Osteoblast (primary cell): ENCODE results near the gene RPRD2. TPM values are rescaled to one million over a fixed set of nuclear protein-coding genes. Genes with fewer than 3 reads are reported as not detected.

Source experiments
- DNase-seq: peaks from one replicate; pipeline ENCODE4 v3.0.0; 2011; ENCODE audit warnings: low spot score, mixed read lengths; ENCODE audit not compliant: insufficient read length; ENCODE audit errors: missing footprints
- H2AFZ ChIP-seq: 2 replicates; pipeline ENCODE4 v1.6.0; 2011; ENCODE audit warnings: mild to moderate bottlenecking, low read length
- H3K27ac ChIP-seq: 2 replicates; pipeline ENCODE4 v1.5.1; 2011; ENCODE audit warnings: mild to moderate bottlenecking, low read depth, low read length, moderate library complexity
- H3K27me3 ChIP-seq: 2 replicates; pipeline ENCODE4 v1.6.0; 2012; ENCODE audit warnings: mild to moderate bottlenecking, control low read depth, inconsistent platforms, low read length, moderate library complexity; ENCODE audit not compliant: insufficient read depth
- H3K36me3 ChIP-seq: 2 replicates; pipeline ENCODE4 v1.5.1; 2011; ENCODE audit warnings: mild to moderate bottlenecking, low read length, control low read depth, moderate library complexity; ENCODE audit not compliant: insufficient read depth
- H3K4me1 ChIP-seq: 2 replicates; pipeline ENCODE4 v1.5.1; 2011; ENCODE audit warnings: mild to moderate bottlenecking, low read length, control low read depth, moderate library complexity; ENCODE audit not compliant: insufficient read depth
- H3K4me2 ChIP-seq: 2 replicates; pipeline ENCODE4 v1.6.0; 2011; ENCODE audit warnings: mild to moderate bottlenecking, low read length; ENCODE audit not compliant: insufficient read depth
- H3K4me3 ChIP-seq: fragments of 200-600 bp; sonication (generic); 3 replicates; pipeline ENCODE4 v1.5.1; 2012; ENCODE audit warnings: mild to moderate bottlenecking, low read length, inconsistent platforms; ENCODE audit not compliant: insufficient read depth
- H3K79me2 ChIP-seq: 2 replicates; pipeline ENCODE4 v1.6.0; 2012; ENCODE audit warnings: mild to moderate bottlenecking, low read length, control low read depth, inconsistent platforms; ENCODE audit not compliant: insufficient read depth
- H3K9me3 ChIP-seq: 2 replicates; pipeline ENCODE4 v1.5.1; 2011; ENCODE audit warnings: low read depth, low read length, control low read depth
- H4K20me1 ChIP-seq: 2 replicates; pipeline ENCODE4 v1.6.0; 2012; ENCODE audit warnings: mild to moderate bottlenecking, low read length, control low read depth; ENCODE audit not compliant: insufficient read depth
- CTCF ChIP-seq: IDR thresholded peaks from 2 replicates; pipeline ENCODE4 v1.5.1; 2011; ENCODE audit warnings: mild to moderate bottlenecking, low read depth, low read length, moderate library complexity; ENCODE audit errors: extremely low read depth
- total RNA-seq: library from RNA; depleted of rRNA; stranded (reverse); fragments of >200 nt; gene quantifications from 2 replicates; pipeline ENCODE4 v1.2.3, GENCODE V29; 2012

The RPRD2 gene
- total RNA-seq, 1 donor, result 12.3 TPM

DNA sequence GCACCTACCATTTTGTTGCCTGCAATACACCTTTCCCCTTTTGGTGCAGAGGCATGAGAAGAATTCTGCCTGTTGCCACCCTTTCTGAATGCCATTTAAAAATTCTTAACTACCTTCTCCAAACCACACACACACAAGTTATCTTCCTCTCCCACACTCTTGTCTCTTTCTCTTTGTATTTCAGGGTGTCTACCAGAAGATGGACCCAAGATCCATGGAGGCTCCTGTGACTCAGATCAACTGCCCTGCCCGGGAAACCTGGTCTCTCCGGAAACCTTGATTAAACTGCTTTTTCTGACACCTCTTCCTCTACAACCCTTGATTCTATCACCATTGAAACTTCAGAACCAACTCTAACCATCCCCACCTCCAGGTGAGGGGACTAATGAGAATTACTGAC, 120.9 kb downstream of the RPRD2 start:
- Histone ChIP-seq H3K9me3 (no peaks in the 10 kb centered on the region), H3K27ac (no peak overlapping the region), H4K20me1 (no peaks in the 10 kb centered on the region), H3K4me3 (no peak overlapping the region), H2AFZ (peak overlapping the region; percentile 71), H3K79me2 (peaks cover 10% of the 10 kb centered on the region), H3K4me1 (peaks cover 17% of the 10 kb centered on the region), H3K27me3 (no peaks in the 10 kb centered on the region), H3K4me2 (peak overlapping the region; percentile 1), H3K36me3 (peaks cover 9% of the 10 kb centered on the region)
- DNase-seq, result peak; percentile 82
- peak; percentile 60 for TF ChIP-seq CTCF

DNA sequence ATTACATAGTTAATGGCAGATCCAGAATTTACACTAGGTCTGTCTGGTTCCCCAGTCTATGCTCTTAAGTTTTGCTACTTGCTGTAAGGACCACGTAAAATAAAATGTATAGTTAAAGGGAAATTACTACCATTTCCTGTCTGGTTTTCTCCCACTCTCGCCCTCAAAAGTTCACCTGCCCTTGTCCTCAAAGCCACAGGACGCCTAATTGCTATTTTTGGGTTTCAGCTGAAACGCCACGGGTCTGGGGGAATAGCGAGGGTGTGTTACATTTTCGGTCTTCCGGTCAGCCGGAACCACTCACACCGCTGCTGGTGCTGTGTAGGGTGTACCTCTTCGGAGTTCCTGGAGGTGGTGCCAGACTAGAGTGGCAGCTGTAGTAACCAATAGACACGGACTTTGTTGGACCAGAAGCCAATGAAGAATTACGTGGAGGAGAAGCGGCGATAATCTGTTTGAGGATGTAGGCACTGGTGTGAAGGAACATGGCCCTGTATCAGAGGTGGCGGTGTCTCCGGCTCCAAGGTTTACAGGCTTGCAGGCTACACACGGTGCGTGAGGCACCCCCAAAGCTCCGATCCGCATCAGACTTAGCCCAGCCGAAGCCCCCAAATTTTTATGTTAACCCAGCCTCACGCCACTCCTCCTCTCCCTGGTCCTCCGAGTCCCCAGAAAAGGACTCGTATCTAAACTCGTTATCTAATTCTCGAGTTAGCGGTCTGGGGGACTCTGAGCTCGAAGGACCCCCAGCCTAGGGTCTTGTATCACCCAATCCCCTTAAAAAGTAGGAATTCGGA, 123.2 kb downstream of the RPRD2 start, which contains the start of gene TARS2:
Gene TARS2 (plus strand): TSS at position 454 of the 797 bp plus-strand sequence. CDS start 32 bp downstream, at position 486.
- peak within 1 kb of the TSS; percentile 99 for H3K4me2 ChIP-seq
- no peaks in the 10 kb centered on the region for H3K9me3 ChIP-seq
- TF ChIP-seq CTCF, result no peak
- peaks cover 27% of the 10 kb centered on the region for H3K36me3 ChIP-seq
- peak; percentile 94 for DNase-seq
- H3K79me2 ChIP-seq, result peaks cover 10% of the 10 kb centered on the region
- no peaks in the 10 kb centered on the region for H3K27me3 ChIP-seq
- H4K20me1 ChIP-seq, result no peaks in the 10 kb centered on the region
- H3K27ac ChIP-seq, result peak within 1 kb of the TSS; percentile 70
- peaks cover 17% of the 10 kb centered on the region for H3K4me1 ChIP-seq
- H3K4me3 ChIP-seq, result peak within 1 kb of the TSS; percentile 83
- H2AFZ ChIP-seq, result peak within 1 kb of the TSS; percentile 88

GRCh38 chr1:150487763-150488115, 123.8 kb downstream of the RPRD2 start:
- Histone ChIP-seq H3K9me3 (no peaks in the 10 kb centered on the region), H4K20me1 (no peaks in the 10 kb centered on the region), H3K4me2 (peak overlapping the region; percentile 99), H3K36me3 (peaks cover 33% of the 10 kb centered on the region), H3K27ac (peak overlapping the region; percentile 70), H2AFZ (peak overlapping the region; percentile 88), H3K79me2 (peaks cover 10% of the 10 kb centered on the region), H3K27me3 (no peaks in the 10 kb centered on the region), H3K4me1 (peaks cover 17% of the 10 kb centered on the region), H3K4me3 (peak overlapping the region; percentile 83)
- no peak for TF ChIP-seq CTCF
- DNase-seq, result no peak

- Histone ChIP-seq H3K9me3 (no peaks in the 10 kb centered on the region), H3K36me3 (peaks cover 58% of the 10 kb centered on the region), H3K4me2 (no peak overlapping the region), H3K27ac (no peak overlapping the region), H3K4me3 (no peak overlapping the region), H2AFZ (no peak overlapping the region), H3K27me3 (no peaks in the 10 kb centered on the region), H4K20me1 (no peaks in the 10 kb centered on the region), H3K4me1 (peaks cover 1% of the 10 kb centered on the region), H3K79me2 (peaks cover under 1% of the 10 kb centered on the region)
- peak; percentile 54 for DNase-seq
- no peak for TF ChIP-seq CTCF
These were observed 129.2 kb downstream of the RPRD2 start for GRCh38 chr1:150493175-150493574.
